Epithelial cell of esophagus (primary cell): ENCODE data around the gene SRPK2.

ENCODE experiments used
- DNase-seq: peaks from one replicate; pipeline ENCODE4 v3.0.0; 2010; ENCODE audit warnings: low read depth
- H3K4me3 ChIP-seq: 2 replicates; pipeline ENCODE4 v1.5.1; 2011; ENCODE audit warnings: mild to moderate bottlenecking, low read length, control low read depth
- CTCF ChIP-seq: IDR thresholded peaks from 2 replicates; pipeline ENCODE4 v1.5.1; 2011; ENCODE audit warnings: low read depth, mild to moderate bottlenecking, low read length, control low read depth, inconsistent platforms; ENCODE audit not compliant: insufficient read depth; ENCODE audit errors: missing control alignments

SRPK2 gene

GRCh38 chr7:105188201-105188600 lies 200.5 kb downstream of the SRPK2 start:
- TF ChIP-seq CTCF, result no peak
- no peak for DNase-seq
- H3K4me3 ChIP-seq, result no peak overlapping the region

- H3K4me3 ChIP-seq, result no peak overlapping the region
- no peak for TF ChIP-seq CTCF
- DNase-seq, result peak; percentile 83
Measured at GRCh38 chr7:105187302-105188169, 201.2 kb downstream of the SRPK2 start.

DNA sequence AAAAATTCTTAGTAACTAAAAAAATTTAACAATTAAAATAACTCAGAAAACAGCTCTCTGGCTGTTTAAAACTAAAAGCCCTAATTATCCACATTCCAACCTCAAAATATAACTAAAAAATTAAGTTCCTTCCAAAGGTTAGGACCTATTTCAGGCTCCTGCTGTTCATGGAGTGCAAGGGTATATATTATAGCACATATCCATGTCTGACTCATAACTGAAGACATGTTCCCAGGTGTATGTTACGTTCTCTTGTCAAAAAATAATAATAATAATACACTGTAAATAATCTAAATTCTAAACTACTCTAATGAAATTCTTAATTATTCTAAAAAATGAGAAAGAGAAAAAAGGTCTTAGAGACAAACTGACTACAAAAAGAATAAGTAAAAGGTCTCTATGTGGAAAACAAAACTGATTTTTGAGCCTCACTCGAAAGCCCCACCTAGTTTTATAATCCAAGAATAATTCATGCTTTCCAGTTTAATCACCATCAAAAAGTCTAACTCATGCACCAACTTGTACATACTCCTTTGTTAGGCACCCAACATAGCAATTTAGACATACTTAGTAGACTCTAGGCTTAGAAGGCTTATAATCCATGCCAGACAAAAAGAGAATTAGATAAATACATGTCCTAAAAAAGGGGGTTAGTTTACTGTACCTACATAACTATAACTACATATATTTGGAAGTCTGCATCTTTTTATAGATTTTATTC lies 203.3 kb downstream of the SRPK2 start:
- no peak for TF ChIP-seq CTCF
- DNase-seq, result peak; percentile 88

GRCh38 chr7:105180002-105180401 lies 208.7 kb downstream of the SRPK2 start:
- TF ChIP-seq CTCF, result no peak
- no peak overlapping the region for H3K4me3 ChIP-seq
- DNase-seq, result no peak

More for the DNA sequence above, 203.3 kb downstream of the SRPK2 start:
- peak overlapping the region; percentile 0 for H3K4me3 ChIP-seq

DNA sequence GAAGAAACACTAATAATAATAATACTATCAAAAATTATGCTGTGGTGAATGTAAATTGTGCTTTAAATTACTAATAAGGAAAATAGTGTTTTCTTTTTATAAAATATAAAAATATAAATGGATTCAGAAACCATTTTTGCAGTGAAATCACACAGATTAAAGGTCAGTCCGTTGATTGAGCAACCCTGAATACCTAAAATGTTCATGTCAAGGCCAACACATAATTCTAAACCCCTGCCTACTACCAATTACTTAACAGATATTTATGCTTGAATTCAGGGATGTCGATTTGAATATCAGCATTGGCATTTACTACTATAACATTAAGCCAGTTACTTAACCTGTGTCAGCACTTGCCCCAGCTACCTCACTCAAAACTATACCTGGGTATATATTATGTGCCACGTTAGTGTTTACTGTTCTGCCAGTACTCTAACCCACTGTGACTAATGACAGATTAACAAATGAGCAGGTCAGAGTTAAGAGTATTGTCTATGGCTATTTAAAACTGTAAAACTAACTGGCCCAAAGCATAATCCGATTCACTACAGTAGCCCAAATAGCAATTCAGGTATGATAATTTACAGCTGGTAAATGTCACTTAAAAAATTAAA lies 209.7 kb downstream of the SRPK2 start:
- H3K4me3 ChIP-seq, result no peak overlapping the region
- no peak for TF ChIP-seq CTCF
- DNase-seq, result peak; percentile 22

GRCh38 chr7:105178177-105178576 lies 210.5 kb downstream of the SRPK2 start:
- no peak for DNase-seq
- H3K4me3 ChIP-seq, result no peak overlapping the region
- TF ChIP-seq CTCF, result no peak
